Thyroid gland (tissue), 4 donors: Measurements from ENCODE around the gene GRM4.

Source experiments
- POLR2A ChIP-seq, 2 donors: fragments of 450-650 bp; IDR thresholded peaks; one replicate each; pipeline ENCODE4 v1.6.1; 2017; ENCODE audit warnings: antibody characterized with exemption in 2 of 2, mild to moderate bottlenecking in 2 of 2, moderate library complexity in 1 of 2
- TF ChIP-seq, protein P1 (sequence below), 6 experiments: fragments of 200-600 bp in 3 of 6; fragments of 450-650 bp in 3 of 6; sonication (generic) in 3 of 6; IDR thresholded peaks; one replicate each; pipeline ENCODE4 v1.5.1; 2016 to 2019; ENCODE audit warnings: antibody characterized with exemption in 6 of 6, mild to moderate bottlenecking in 2 of 6, inconsistent platforms in 1 of 6, moderate library complexity in 1 of 6

DNA sequence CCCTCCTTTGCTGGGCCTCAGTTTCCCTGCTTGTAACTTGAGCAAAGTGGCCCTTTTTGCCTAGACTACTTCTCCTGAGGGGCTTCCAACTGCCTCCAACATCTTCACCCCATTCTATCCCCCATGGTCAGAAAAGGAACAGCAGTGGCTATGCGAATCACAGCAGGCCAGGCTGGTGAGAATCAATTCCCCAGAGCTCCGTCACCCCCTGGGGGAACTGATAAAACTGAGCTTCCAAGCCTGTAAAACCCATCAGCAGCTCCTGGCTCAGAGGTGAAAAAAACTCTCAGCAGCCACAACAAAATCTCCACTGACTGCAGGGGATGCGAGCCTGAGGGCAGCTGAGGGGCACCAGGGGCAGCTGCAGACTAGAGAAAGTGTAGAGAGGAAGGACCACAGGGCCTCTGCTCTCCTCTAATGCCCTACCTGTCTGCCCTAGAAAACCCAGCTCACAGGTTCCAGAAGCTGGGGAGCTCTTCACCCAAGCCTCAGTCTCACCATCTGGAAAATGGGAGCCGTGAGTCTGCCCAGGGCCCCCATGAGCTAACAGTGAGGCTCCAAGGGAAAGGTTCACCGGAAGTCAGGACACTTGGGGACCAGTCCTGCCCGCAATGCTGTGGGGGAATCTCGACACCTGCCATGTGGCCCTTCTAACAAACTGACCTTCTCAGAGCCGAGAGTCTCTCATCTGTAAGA, 120.6 kb downstream of the GRM4 start:
- TF ChIP-seq POLR2A (IDR thresholded peaks at IDR 0.05) = no peak
- TF ChIP-seq, protein P1, sequence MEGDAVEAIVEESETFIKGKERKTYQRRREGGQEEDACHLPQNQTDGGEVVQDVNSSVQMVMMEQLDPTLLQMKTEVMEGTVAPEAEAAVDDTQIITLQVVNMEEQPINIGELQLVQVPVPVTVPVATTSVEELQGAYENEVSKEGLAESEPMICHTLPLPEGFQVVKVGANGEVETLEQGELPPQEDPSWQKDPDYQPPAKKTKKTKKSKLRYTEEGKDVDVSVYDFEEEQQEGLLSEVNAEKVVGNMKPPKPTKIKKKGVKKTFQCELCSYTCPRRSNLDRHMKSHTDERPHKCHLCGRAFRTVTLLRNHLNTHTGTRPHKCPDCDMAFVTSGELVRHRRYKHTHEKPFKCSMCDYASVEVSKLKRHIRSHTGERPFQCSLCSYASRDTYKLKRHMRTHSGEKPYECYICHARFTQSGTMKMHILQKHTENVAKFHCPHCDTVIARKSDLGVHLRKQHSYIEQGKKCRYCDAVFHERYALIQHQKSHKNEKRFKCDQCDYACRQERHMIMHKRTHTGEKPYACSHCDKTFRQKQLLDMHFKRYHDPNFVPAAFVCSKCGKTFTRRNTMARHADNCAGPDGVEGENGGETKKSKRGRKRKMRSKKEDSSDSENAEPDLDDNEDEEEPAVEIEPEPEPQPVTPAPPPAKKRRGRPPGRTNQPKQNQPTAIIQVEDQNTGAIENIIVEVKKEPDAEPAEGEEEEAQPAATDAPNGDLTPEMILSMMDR (IDR thresholded peaks at IDR 0.05) = no peak
